ENCODE measurements around the gene TSPAN7.

TSPAN7 gene

GRCh38 chrX:38699121-38699520 is 137.8 kb downstream of the TSPAN7 start:
- DNase-seq, result no peak

DNA sequence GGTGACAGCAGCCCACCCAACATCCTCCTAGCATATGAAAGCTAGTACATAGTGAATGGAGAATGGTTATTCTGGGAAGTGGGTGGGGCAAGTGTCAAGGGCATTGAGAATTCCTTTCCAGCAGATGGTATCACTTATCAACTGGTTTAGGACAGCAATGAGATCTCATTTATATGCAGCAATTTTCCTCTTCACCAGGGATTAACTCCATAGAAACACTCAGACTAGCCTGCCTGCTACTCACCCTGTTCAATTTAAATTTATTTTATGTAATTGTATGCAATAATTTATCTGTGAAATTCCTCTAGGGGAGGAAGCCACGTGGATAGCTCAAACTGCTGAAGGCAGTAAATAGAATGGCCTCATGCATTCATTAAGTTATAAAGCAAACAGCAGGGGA is 138.4 kb downstream of the TSPAN7 start:
- peak; percentile 55 to 91 for DNase-seq

- no peak for DNase-seq
These were observed 139.7 kb downstream of the TSPAN7 start for GRCh38 chrX:38701073-38701472.

- DNase-seq, result no peak
These were observed 143.0 kb downstream of the TSPAN7 start for GRCh38 chrX:38704146-38704882.

DNA sequence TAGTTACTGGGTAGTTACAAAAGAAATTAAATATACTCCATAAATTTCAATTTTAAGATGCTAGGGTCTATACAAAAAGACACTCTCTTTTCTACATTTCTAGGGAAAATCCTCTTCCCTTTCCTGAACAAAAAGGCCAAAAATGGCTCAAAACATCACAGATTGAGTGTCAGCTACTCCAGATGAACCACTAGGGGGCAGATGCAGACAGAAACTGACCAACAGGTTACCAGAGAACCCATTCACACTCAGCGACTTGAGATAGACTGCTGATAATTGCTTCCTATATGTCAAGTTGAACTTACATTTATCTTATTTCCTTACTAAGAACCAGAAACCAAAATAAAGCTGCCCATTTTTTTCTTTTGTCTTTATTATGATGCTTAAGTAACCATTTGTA is 156.5 kb downstream of the TSPAN7 start:
- peak in 1 of 2 experiments; percentile 29 for DNase-seq

DNA sequence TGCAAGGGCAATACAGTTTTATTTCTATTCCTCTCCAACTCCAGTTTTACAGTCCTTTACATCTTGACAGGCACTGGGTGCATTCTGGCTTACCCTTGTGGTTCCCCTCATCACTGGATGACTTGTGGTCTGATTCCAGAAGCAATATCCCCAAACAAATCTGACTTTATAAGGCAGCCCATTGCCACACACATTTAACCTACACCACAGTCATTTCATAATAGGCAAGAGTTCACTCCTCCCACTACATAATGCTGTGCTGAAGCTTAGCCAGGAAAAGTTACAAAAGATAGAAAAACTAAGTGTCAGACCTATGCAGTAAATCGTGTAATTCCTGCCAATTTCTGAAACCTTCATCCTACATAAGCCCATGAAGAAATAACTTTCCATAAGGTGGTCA is 157.0 kb downstream of the TSPAN7 start:
- DNase-seq, result no peak

DNA sequence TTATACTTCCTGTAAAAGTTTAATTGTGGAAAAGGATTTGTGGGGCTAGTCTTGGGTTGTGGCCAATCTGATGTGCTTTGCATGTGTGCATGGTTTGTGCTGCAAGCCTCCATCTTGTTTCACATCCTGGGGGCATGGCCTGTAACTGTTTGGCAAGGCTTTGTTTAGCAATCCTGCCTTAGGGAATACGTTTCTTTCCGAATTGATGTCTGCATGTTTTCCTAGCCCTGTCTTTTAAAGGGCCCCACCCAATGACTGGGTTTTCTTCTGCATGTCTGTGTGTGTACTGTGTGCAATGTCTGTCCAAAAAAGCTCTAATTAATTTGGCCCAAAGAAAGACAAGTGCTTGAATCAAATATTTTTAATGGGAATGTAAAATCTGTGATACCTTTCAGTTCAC is 165.3 kb downstream of the TSPAN7 start:
- DNase-seq, result no peak

DNA sequence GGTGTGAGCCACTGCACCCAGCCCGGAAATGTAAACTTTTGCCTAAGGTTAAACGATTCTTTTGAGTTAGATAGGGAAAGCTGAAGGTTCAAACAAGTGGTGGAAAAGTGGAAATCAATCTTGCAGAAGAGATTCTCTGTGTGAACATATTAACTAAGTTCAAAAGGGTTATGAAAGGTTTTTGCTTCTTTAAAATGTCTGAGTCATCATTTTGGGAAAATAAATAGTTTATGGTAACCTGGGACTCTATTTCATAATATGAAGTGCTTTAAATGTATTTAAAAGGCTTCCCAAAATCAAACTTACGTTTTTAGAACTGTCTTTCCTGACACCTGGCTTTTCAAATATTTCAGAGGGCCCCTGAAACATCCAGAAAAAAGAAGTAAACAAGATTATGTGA is 166.3 kb downstream of the TSPAN7 start:
- DNase-seq, result no peak

DNA sequence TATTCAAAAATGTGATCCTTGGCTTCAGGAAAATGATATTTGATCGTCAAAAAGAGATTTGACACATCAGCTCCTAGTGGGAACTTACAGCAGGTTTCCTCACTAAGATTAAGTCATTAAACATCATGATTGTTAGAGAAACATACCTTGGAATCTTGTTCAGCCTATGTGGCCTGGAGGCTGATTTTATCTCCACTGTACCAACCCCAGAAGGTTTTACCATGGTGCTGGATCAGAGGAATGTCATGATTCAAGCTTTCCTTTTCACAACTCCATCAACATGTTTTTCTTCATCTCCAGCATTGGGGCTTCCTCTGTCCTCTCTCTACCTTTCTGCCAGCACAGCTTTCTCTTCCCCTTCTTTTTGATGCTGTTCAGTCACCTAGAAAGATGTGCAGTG is 171.5 kb downstream of the TSPAN7 start:
- no peak for DNase-seq

Measured in NCI-H524 (cell line).